ENCODE results near the gene PATZ1. TPM values are rescaled to one million over a fixed set of nuclear protein-coding genes. Genes with fewer than 3 reads are reported as not detected.

The PATZ1 gene
- total RNA-seq, 2 experiments from 2014 or later, result 34.1 to 34.3 TPM

- POLR2A ChIA-PET, result interaction anchor here (0.6 to 3.7 kb wide), 12 partner anchors 9 to 701 kb away, joined by 3 to 15 read pairs (median 4); partner anchors contain the start of genes LIMK2 and PATZ1
- CTCF ChIA-PET, result interaction anchor here (1.1 to 1.8 kb wide), 4 partner anchors 17 to 55 kb away, joined by 3 to 7 read pairs (median 4); partner anchors contain the start of gene PATZ1
Observed at GRCh38 chr22:31290494-31291471, 55.4 kb downstream of the PATZ1 start.

GRCh38 chr22:31289344-31289743 is 56.8 kb downstream of the PATZ1 start:
- ChIA-PET POLR2A (interaction anchor here (0.6 to 3.7 kb wide), 8 partner anchors 8 to 204 kb away, joined by 3 to 15 read pairs (median 4); partner anchors contain the start of genes LIMK2 and PATZ1), CTCF (interaction anchor here (0.8 to 2.5 kb wide), 4 partner anchors 11 to 27 kb away, joined by 3 to 8 read pairs (median 6); no protein-coding TSS in a partner anchor)

- CTCF ChIA-PET, result interaction anchor here (1.2 to 2.5 kb wide), 3 partner anchors 10 to 26 kb away, joined by 3 to 8 read pairs (median 7); no protein-coding TSS in a partner anchor
- POLR2A ChIA-PET, result interaction anchor here (0.7 to 1.0 kb wide), 3 partner anchors 17 to 204 kb away, joined by 3 read pairs; no protein-coding TSS in a partner anchor
Observed at GRCh38 chr22:31288496-31289240, 57.5 kb downstream of the PATZ1 start.

- POLR2A ChIA-PET, result interaction anchor here (0.5 to 0.6 kb wide), 2 partner anchors 9 to 16 kb away, joined by 3 to 4 read pairs; no protein-coding TSS in a partner anchor
- CTCF ChIA-PET, result interaction anchor here (2.5 kb wide), 1 partner anchor 9 kb away, joined by 8 read pairs; no protein-coding TSS in a partner anchor
Observed at GRCh38 chr22:31287818-31288495, 58.2 kb downstream of the PATZ1 start.

- ChIA-PET CTCF (interaction anchor here (1.1 to 2.5 kb wide), 2 partner anchors 9 to 14 kb away, joined by 3 to 13 read pairs; no protein-coding TSS in a partner anchor), POLR2A (no interaction called here)
Observed at GRCh38 chr22:31286360-31287255, 59.5 kb downstream of the PATZ1 start.

GRCh38 chr22:31284281-31285155 is 61.6 kb downstream of the PATZ1 start:
- ChIA-PET CTCF (interaction anchor here (0.6 to 2.5 kb wide), 4 partner anchors 7 to 70 kb away, joined by 3 to 13 read pairs (median 3); no protein-coding TSS in a partner anchor), POLR2A (interaction anchor here (1.1 to 1.4 kb wide), 2 partner anchors 14 to 62 kb away, joined by 3 to 4 read pairs; partner anchors contain the start of gene PATZ1)

GRCh38 chr22:31282748-31283468 is 63.2 kb downstream of the PATZ1 start:
- ChIA-PET CTCF (interaction anchor here (0.8 to 2.3 kb wide), 3 partner anchors 10 to 24 kb away, joined by 3 to 14 read pairs (median 4); no protein-coding TSS in a partner anchor), POLR2A (interaction anchor here (0.5 kb wide), 1 partner anchor 130 kb away, joined by 3 read pairs; no protein-coding TSS in a partner anchor)

- CTCF ChIA-PET, result interaction anchor here (0.6 to 2.3 kb wide), 2 partner anchors 9 to 454 kb away, joined by 3 to 14 read pairs; no protein-coding TSS in a partner anchor
- POLR2A ChIA-PET, result interaction anchor here (0.7 to 0.9 kb wide), 2 partner anchors 8 to 12 kb away, joined by 3 to 5 read pairs; no protein-coding TSS in a partner anchor
Observed at GRCh38 chr22:31281733-31282132, 64.4 kb downstream of the PATZ1 start.

- POLR2A ChIA-PET, result interaction anchor here (1.8 kb wide), 1 partner anchor 11 kb away, joined by 11 read pairs; no protein-coding TSS in a partner anchor
Observed at GRCh38 chr22:31279821-31280505, 66.2 kb downstream of the PATZ1 start.

GRCh38 chr22:31279327-31279669 is 66.8 kb downstream of the PATZ1 start:
- CTCF ChIA-PET, result interaction anchor here (1.4 to 2.4 kb wide), 3 partner anchors 9 to 67 kb away, joined by 4 to 9 read pairs (median 8); partner anchors contain the start of genes LIMK2 and PIK3IP1
- POLR2A ChIA-PET, result interaction anchor here (0.5 to 1.8 kb wide), 3 partner anchors 9 to 208 kb away, joined by 4 to 11 read pairs (median 4); no protein-coding TSS in a partner anchor

More at GRCh38 chr22:31279821-31280505, 66.2 kb downstream of the PATZ1 start:
- CTCF ChIA-PET, result interaction anchor here (1.4 to 2.4 kb wide), 2 partner anchors 8 to 12 kb away, joined by 4 to 8 read pairs; partner anchors contain the start of gene PIK3IP1

GRCh38 chr22:31278626-31279326 is 67.4 kb downstream of the PATZ1 start:
- POLR2A ChIA-PET, result interaction anchor here (0.5 to 1.8 kb wide), 3 partner anchors 9 to 208 kb away, joined by 4 to 11 read pairs (median 4); no protein-coding TSS in a partner anchor

GRCh38 chr22:31278151-31278621 is 68.0 kb downstream of the PATZ1 start:
- CTCF ChIA-PET, result interaction anchor here (1.0 to 2.4 kb wide), 3 partner anchors 8 to 66 kb away, joined by 3 to 9 read pairs (median 8); partner anchors contain the start of gene LIMK2

More at GRCh38 chr22:31278626-31279326, 67.4 kb downstream of the PATZ1 start:
- CTCF ChIA-PET, result interaction anchor here (1.4 to 2.4 kb wide), 3 partner anchors 10 to 66 kb away, joined by 4 to 9 read pairs (median 8); partner anchors contain the start of genes LIMK2 and PIK3IP1

GRCh38 chr22:31277741-31278140 is 68.4 kb downstream of the PATZ1 start:
- CTCF ChIA-PET, result interaction anchor here (0.7 to 2.4 kb wide), 4 partner anchors 7 to 65 kb away, joined by 3 to 9 read pairs (median 6); partner anchors contain the start of gene LIMK2
- POLR2A ChIA-PET, result no interaction called here

More at GRCh38 chr22:31278151-31278621, 68.0 kb downstream of the PATZ1 start:
- POLR2A ChIA-PET, result interaction anchor here (1.8 kb wide), 1 partner anchor 13 kb away, joined by 11 read pairs; no protein-coding TSS in a partner anchor

All from activated CD8-positive, alpha-beta memory T cell treated with anti-CD3 and anti-CD28 coated beads for 36 hours (primary cell).